Hematopoietic multipotent progenitor cell treated with erythropoietin and hydrocortisone succinate and interleukin-3 and kit ligand, for 8 days (in vitro differentiated cells): ENCODE data around the gene FAM151A.
A peak's percentile ranks its signal among the peaks of the same experiment; 100 is the strongest.

Source experiments
- DNase-seq: peaks from one replicate; pipeline ENCODE4 v3.0.0-alpha.2; 2015

FAM151A gene

DNA sequence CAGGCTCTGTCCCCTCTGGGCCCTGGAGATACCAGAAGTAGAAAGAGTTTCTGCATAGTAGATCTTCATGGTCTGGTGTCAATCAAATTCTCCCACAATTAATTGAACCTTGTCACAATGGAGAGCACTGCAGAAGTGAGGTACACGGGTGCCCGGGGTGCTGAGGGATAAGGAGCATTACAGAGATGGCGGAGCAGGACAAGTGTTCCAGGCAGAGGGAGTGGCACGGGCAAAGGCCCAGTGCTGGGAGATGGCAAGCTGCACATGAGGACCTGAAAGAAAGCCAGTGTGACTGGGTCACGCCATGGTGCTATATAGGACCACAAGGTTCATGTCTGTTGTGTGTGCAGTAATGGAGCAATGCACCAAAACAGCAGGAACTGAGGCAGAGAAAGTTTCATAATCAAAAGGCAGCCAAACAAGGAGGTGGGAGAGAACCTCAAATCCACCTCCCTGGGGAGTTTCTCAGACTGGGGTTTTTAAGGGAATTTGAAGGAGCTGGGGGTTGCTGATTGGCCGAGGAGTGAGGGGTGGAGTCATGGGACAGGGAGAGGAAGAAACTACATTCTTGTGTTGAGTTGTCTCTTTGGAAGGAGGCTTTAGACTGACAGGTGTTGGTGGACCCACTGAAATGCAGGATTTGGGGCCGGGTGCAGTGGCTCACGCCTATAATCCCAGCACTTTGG, 47.6 kb downstream of the FAM151A start:
- DNase-seq = no peak

DNA sequence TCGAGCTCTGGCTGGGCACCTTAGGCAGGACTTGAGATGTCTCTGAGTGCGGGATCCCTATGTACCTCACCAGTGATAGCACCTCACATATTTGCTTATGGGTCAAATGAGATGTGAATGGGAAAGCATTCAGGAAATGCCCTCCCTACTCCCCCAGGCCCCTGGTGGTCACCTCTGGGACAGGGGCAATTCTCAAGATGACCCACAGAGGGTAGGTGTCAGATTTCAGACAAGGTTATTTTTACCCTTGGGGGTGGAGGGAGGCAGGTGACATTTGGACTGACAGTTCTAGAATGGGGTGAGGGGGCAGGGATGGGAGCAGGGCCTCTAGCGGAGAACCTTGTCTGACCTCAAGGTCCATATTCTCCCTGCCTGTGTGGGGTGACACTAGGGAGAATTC, 48.2 kb downstream of the FAM151A start:
- DNase-seq = no peak

DNA sequence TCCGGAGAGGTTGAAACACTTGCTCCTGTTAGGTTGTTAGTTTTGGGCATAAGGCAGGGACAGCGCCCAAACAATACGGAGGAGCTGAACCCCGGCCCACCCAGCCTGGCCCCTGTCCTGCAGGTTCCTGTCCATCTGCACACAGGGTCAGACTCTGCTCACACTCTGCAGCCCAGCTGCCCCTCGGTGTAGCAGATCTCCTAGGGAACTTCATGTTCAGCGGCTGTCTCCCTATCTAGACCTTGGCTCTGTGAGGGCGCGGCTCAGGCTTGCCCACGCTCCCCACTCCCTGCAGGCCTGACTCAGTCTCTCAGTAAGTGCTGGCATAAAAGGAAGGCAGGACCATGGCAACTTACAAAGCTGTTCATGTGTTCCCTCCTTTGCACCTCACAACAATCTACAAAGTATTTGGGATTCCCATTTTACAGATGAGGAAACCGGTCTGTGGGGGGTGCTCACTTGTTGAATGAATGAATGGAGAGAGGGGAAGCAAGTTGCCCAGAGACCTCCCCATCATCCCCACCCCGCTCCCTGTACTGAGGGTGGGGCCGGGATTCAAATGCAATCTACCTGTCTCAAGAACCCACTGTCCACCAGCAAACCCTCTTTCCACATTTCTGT, 49.1 kb downstream of the FAM151A start:
- no peak for DNase-seq

GRCh38 chr1:54572542-54572850, 50.8 kb downstream of the FAM151A start:
- DNase-seq = no peak

DNA sequence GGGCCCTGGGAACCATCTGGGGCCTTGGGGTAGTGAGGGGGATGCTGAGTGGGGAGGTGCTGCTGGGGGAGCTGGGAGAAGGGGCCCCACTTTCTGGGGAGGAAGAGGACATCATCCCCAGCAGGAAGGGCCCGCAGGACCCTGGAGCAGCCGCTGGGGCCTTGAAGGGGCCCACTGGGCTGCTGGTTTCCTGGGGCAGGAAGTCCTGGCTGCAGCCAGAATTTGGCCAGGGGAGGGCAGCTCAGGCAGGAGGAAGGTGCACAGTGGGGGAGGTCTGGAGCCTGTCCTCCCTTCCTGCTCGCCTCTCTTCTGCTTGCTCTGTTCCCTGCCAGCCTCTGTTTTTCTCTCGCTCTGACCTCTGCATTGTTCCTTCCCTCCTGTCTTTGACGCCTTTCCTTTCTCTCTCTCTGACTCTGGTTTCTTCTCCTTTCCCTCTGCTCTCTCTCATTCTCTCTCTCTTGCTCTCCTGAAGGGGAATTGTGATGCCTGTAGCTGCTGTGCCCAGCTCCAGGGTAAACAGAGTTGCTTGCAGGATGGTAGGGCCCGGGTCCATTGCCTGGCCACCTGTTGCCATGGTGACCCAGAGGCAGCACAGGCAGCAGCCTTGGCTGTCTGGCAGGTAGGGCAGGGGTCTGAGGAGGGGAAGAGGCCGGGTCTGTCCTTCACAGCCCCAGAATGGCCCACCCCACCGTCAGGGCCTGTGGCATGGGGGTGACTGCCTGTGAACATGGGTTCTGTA, 51.4 kb downstream of the FAM151A start:
- DNase-seq = no peak

DNA sequence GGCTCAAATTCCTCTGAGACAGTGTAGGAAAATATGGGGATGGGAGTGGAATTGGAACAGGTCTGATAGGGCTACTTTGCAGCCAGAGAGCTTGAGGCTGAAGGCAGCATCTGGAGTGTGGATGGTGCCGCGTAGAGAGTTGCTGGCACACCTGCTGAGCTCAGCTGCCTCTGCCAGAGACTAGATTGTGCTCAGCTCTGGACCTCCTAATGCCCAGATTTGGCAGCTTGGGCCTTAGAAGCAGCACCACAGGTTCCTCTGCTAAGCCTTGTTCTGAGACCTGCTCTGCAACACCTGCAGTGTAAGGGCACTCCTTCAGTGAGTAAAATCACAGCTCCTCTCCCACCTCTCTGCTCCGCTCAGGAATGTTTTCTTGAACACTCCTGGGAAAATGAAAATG, 52.0 kb downstream of the FAM151A start:
- DNase-seq = no peak

GRCh38 chr1:54570161-54570560, 53.2 kb downstream of the FAM151A start:
- DNase-seq = no peak

- DNase-seq = no peak
Observed at GRCh38 chr1:54569339-54569738, 54.0 kb downstream of the FAM151A start.

DNA sequence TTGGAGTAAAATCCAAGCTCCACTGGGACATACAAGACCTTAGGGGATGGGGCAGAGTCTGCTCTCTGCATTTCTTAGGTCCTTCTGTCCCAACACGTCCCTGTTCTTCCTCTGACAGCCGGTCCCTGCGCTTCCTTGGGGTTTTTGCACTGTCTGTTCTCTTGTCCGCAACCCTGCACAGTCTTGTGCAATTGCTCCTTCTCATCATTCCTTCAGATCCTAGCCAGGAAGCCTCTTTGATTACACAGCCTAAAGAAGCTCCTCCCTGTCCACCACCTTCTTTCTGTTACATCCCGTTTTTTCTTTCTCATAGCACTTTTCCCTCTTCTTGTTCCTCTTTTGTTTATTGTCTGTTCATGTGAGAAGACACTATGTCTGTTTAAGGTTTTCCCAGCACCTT, 55.4 kb downstream of the FAM151A start:
- DNase-seq = no peak

GRCh38 chr1:54566438-54567141, 56.7 kb downstream of the FAM151A start:
- no peak for DNase-seq

GRCh38 chr1:54565113-54565501, 58.2 kb downstream of the FAM151A start:
- DNase-seq = peak; percentile 39

- no peak for DNase-seq
Observed at GRCh38 chr1:54564312-54565112, 58.8 kb downstream of the FAM151A start.

- no peak for DNase-seq
Observed at GRCh38 chr1:54559771-54560231, 63.5 kb downstream of the FAM151A start.
